NCI-H2029 treated with DMSO at 0.1 percent for 48 hours (cell line): ENCODE measurements around the gene CTNNA3.

Experiments used
- DNase-seq: peaks from one replicate; lab custom pipeline; 2025; lab: John Stamatoyannopoulos, UW

Gene CTNNA3

DNA sequence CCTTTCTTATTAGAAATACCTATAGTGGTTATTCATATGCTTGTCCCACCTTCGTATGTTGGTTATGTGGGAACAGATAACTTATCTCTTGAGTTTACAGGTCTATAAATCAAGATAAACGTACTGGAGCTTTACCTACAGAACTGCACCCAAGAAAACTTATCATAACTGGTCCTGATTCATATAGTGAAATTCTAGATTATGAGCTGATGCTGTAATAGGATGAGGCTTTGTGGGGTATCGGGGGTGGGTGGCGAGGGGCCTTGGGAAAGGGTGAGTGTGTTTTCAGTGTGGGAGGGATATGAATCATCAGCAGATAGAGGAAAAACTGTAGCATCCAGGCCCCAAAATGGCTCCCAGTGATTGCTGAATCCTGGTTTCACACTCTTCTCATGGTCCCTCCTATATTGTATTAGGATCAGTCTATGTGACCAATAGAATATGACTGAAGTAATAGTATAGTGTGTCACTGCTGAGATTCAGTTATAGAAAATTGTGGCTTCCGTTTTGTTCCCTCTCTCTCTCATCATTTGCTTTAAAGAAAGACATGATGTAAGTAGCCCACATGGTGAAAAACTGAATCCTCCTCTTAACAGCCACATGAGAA is 1476.9 kb downstream of the CTNNA3 start:
- no peak for DNase-seq

DNA sequence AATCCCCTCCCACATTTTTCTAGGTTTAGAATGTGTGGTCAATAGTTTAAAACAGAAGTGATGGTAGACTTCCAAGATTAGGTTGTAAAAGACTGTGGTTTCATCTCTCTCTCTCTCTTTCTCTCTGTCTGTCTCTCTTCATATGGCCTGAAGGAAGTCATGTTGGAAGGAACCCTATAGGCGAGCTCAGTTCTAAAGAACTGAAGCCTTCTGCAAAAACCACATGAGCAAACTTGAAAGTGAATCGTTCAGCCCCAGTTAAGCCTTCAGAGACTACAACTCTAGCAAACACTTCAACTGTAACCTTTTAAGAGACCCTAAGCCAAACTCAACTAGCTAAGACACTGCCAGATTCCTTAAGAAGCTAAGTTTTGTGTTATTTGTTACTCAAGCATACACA is 1477.7 kb downstream of the CTNNA3 start:
- DNase-seq, result no peak

DNA sequence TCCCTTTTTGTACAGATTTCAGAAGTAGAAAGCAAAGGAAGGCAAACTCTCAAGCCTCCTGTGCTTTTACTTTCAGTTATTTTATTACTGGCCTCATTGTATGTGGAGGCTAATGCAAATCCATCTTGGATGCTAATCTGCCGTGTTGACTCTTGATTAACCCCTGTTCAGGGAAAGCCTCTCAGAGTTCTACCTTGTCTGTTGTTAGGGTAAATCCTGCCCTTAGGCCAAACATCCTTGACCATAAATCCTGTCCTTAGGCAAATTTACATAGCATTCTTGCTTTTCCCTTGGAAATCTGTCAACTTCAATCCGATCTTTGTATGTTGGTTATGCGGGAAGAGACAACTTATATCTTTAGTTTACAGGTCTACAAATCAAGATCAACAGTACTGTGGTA is 1480.1 kb downstream of the CTNNA3 start:
- no peak for DNase-seq

DNA sequence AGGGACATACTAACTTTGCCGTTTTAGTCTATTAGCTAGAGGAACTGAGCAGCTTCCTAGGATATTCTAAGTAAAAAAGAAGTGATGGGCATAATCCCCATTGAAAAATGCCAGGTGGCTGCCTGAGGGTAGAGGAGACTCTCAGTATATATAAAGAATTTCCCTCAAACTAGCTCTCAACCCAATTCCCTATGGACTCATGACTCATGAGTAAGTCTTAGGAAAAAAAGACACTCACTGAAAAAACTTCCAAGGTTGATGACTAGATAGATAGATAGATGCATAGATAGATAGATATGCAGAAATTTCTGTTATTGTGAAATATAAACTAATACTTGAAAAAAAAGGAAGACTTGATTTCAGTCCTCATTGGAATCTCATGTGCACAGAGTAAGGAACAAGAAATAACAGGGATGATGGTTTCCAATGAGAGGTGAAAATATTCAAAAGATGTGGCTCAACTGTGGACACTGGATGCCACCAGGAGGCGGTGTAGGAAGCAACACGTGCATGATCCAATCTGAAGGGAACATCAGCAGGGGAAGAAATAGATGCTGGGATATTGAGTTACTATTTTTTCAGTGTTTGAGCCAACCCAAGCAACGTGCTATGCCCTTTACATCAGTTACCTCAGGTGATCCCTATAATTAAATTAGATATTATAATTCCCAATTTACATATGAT is 1481.1 kb downstream of the CTNNA3 start:
- no peak for DNase-seq

GRCh38 chr10:66209025-66209424 is 1487.0 kb downstream of the CTNNA3 start:
- no peak for DNase-seq

GRCh38 chr10:66204838-66205237 is 1491.2 kb downstream of the CTNNA3 start:
- no peak for DNase-seq

- no peak for DNase-seq
Measured at GRCh38 chr10:66202101-66202500, 1493.9 kb downstream of the CTNNA3 start.

GRCh38 chr10:66192162-66192831 is 1503.7 kb downstream of the CTNNA3 start:
- DNase-seq, result no peak

DNA sequence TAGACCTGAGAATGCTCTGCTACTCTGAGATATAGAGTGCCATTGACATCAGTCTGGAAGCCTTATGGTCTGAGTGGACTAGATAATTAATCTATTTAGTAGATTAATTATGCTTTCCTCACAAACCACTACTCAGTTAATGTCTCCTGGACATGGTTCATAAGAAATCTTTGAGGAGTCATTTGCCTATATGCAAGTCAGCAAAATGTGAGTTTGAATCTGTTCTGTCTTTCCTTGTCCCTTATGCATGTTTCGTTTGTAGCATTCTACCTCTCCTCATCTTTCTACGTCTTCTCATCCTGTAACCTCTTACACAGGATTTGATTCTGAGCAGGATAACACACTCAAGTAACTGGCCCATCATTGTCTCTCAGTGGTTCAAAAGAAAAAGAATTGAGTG is 1505.6 kb downstream of the CTNNA3 start:
- DNase-seq, result no peak

DNA sequence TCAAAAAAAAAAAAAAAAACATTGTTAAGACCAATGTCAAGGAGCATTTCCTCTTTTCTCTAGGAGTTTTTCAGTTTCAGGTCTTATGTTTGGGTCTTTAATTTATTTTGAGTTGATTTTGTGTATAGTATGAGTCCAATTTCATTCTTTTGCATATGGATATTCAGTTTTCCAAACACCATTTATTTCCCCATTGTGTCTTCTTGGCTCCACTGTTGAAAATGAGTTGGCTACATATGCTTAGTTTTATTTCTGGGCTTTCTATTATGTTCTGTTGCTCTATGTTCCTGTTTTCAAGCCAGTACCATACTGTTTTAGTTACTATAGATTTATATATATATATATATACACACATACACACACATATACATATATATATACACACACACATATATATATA is 1506.7 kb downstream of the CTNNA3 start:
- no peak for DNase-seq

DNA sequence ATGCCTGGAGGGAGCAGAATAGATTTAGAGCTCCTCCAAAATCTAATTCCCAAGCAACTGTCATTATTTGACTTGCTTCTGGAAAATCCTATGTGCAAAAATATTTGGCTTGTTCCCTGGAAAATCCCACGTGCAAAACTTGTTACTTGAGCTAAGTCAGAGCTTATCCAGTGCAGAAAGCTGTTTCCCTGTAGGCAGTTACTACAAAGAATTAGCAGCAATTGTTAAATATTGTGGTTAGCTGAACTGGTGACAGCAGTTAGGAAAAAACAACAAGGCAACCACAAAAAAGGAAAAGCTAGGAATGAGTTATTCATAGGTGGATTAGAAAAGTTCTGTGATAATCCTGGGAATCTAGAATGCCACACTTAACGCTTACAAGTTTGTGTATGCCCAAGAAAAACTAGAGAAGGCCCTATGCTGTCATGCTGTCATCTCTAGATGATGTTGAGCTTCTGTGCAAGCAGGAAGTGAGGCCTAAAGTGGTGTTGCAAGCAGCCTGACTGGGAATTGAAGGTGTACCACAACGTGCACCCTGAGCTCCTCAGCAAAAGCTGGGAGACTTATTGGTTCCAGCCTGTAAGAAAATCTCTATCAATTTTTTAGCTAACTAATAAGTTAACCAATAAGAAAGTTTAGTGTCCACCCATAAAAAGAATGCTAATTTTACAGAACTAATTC is 1508.8 kb downstream of the CTNNA3 start:
- no peak for DNase-seq

DNA sequence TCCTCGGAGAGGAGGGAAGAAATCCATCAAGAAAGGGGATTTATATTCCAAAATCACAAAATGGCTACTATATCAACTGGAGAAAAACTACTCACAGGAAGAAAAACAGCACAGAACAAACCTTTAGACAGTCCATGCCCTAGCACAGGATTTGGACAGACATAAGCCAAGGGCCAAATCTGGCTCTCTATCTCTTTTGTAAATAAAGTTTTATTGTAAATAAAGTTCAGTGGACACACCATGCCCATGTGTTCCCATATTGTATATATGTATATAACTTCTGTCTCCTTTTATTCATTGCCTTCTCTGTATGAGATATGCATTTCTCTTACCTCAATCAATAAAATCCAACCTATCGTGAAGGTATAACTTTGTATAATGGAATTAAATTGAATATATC is 1513.0 kb downstream of the CTNNA3 start:
- DNase-seq, result no peak

GRCh38 chr10:66180581-66181318 is 1515.2 kb downstream of the CTNNA3 start:
- peak; percentile 4 for DNase-seq

GRCh38 chr10:66180021-66180420 is 1516.0 kb downstream of the CTNNA3 start:
- DNase-seq, result no peak

DNA sequence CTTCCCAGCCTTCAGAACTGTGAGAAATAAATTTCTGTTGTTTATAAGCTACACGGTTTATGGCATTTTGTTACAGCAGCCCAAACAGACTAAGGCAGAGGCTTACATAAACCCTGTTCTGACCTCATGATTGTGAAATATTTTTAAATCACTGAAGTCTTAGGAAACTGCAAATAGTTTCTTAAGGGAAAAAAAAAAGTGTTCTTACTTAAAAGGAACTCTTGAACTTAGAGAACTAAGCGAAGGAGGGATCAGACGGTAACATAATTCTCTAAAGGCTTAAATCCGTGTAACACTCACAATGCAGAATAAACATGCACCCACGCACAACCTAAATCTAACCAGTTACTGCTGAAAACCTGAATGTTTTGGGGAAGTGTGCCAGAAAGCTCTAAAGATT is 1519.2 kb downstream of the CTNNA3 start:
- no peak for DNase-seq

GRCh38 chr10:66167816-66168215 is 1528.2 kb downstream of the CTNNA3 start:
- no peak for DNase-seq

GRCh38 chr10:66162560-66163143 is 1533.3 kb downstream of the CTNNA3 start:
- DNase-seq, result no peak

GRCh38 chr10:66151346-66151745 is 1544.6 kb downstream of the CTNNA3 start:
- DNase-seq, result no peak

- DNase-seq, result no peak
Measured at GRCh38 chr10:66148312-66148711, 1547.7 kb downstream of the CTNNA3 start.

GRCh38 chr10:66144016-66144415 is 1552.0 kb downstream of the CTNNA3 start:
- DNase-seq, result no peak

- DNase-seq, result no peak
Measured at GRCh38 chr10:66102756-66103155, 1593.2 kb downstream of the CTNNA3 start.
